VCaP (cell line): ENCODE data around the gene SUMF1.
A peak's percentile ranks its signal among the peaks of the same experiment; 100 is the strongest.

Experiments
- H3K27ac ChIP-seq: fragments of 450-650 bp; 2 replicates; pipeline ENCODE4 v1.5.1; 2017
- TF ChIP-seq, protein P1 (sequence below): fragments of 450-650 bp; conservative IDR thresholded peaks from 2 replicates; pipeline ENCODE4 v1.5.1; 2017; ENCODE audit warnings: mild to moderate bottlenecking, moderate library complexity

Gene SUMF1

DNA sequence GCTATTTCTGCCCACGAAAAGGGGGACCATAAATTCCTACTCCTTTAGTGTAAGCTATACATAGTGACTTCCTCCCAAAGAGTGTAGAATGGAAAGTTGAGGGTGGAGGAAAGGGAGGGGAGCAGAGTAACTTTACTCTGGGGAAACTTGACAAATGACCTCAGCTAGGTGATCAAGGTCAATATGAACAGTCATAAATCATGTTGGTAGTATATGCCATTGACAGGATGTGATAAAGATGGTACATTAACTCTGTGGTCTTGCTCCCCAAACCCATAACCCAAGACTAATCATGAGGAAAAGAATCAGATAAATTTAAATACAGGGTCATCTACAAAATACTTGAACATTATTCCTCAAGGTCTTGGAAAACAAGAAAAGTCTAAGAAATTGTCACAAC, 145.3 kb downstream of the SUMF1 start:
- no peak overlapping the region for H3K27ac ChIP-seq
- TF ChIP-seq, protein P1, sequence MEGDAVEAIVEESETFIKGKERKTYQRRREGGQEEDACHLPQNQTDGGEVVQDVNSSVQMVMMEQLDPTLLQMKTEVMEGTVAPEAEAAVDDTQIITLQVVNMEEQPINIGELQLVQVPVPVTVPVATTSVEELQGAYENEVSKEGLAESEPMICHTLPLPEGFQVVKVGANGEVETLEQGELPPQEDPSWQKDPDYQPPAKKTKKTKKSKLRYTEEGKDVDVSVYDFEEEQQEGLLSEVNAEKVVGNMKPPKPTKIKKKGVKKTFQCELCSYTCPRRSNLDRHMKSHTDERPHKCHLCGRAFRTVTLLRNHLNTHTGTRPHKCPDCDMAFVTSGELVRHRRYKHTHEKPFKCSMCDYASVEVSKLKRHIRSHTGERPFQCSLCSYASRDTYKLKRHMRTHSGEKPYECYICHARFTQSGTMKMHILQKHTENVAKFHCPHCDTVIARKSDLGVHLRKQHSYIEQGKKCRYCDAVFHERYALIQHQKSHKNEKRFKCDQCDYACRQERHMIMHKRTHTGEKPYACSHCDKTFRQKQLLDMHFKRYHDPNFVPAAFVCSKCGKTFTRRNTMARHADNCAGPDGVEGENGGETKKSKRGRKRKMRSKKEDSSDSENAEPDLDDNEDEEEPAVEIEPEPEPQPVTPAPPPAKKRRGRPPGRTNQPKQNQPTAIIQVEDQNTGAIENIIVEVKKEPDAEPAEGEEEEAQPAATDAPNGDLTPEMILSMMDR: no peak

DNA sequence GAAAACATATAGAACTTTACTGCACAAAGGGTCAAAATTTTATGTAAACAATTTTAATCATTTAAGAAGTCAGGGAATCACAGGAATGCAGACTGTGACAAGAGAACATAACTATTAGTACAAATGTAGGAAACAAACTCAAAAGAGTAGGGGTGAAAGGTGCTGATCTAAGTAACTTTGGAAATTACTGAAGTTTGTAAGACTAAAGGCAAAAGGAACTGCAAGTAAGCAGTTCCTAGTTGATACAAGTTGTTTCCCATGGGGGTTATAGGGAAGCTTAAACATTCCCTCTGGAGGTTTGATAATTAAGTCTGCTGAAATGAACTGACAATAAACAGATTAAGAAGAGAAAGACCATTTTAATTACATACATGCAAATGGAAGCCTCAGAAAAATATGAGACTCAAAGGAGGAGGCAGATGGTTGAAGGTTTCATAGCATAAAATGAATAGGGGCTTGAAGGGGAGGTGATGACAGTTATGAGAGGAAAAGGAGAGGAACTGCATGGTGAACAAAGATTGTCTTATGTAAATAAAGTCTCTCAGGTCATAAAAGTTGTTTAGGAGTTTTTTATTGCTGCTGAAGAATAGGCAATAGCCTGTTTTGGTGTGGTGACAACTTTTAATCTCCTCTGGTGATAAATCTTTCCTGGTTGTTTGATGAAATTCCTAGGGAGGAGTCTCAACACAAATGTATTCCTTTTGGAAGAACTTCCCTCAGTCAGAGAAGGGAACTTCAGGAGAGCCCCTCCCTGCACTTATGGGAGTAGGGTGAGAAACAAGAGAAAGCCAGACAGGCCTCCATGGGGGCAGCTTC, 146.8 kb downstream of the SUMF1 start:
- H3K27ac ChIP-seq: peak overlapping the region; percentile 53
- TF ChIP-seq, protein P1: no peak

DNA sequence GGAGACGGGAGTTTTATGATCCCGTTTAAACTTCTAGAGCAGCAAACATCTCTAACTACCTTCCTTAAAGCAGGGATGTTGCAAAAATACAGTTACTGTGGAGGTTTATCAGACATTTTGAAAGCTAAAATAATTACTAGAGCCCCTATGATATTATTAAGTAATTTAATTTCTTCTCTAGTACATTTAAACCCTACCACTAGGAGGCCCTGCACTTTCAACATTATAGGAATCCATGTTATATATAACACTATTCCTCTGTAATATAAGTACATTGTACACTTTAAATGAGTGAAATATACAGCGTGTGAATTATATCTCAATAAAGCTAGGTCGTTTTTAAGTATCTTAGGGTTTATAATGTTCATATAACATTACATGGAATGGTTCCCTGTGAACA, 152.4 kb downstream of the SUMF1 start:
- no peak overlapping the region for H3K27ac ChIP-seq
- TF ChIP-seq, protein P1: peak; percentile 64

- TF ChIP-seq, protein P1: no peak
- H3K27ac ChIP-seq: no peak overlapping the region
Observed at GRCh38 chr3:4313606-4314293, 153.3 kb downstream of the SUMF1 start.

- TF ChIP-seq, protein P1: no peak
- H3K27ac ChIP-seq: peak overlapping the region; percentile 86
Observed at GRCh38 chr3:4311496-4311895, 155.6 kb downstream of the SUMF1 start.
